GM19467 (cell line): Measurements from ENCODE around the gene KCNJ15.
A peak's percentile ranks its signal among the peaks of the same experiment; 100 is the strongest.
"Not testable (repeated sequence)": the region's sequence is repeated elsewhere in the genome, so short reads cannot be mapped to it uniquely, and the experiment has no call there.

Experiments used
- ATAC-seq: cut with Tn5 transposase; IDR thresholded peaks from one replicate; pipeline ENCODE4 v1.9.1; 2021; ENCODE audit warnings: mild to moderate bottlenecking, moderate library complexity; ENCODE audit not compliant: unreplicated experiment

Gene KCNJ15

GRCh38 chr21:38256599-38257302, at the start of gene KCNJ15:
Gene KCNJ15 (plus strand): TSS chr21:38256991. CDS start chr21:38299262, 42,271 bp downstream.
- no peak for ATAC-seq

- no peak for ATAC-seq
These were observed 48.7 kb upstream of the KCNJ15 start for GRCh38 chr21:38208118-38208517.

DNA sequence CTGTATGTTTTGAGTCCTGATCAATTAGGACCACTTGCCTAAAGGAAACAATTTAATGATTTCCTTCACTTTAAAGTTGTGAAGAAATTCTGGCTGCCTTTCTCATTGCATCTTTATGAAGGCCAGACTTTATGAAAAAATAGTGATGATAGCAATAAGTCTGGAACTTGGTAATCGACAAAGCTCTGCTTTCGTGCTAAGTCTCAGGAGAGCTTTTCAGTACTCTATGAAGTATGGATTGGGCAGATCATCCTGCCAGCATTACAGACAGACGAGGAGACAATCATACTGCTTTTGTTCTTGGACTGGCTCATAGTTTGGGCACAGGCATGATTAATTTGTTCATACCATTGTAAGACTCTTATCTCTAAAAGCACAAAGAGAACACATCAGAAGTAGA, 45.5 kb upstream of the KCNJ15 start:
- ATAC-seq: no peak

GRCh38 chr21:38212706-38213105, 44.1 kb upstream of the KCNJ15 start:
- ATAC-seq: no peak

- ATAC-seq: no peak
These were observed 37.7 kb upstream of the KCNJ15 start for GRCh38 chr21:38219049-38219628.

DNA sequence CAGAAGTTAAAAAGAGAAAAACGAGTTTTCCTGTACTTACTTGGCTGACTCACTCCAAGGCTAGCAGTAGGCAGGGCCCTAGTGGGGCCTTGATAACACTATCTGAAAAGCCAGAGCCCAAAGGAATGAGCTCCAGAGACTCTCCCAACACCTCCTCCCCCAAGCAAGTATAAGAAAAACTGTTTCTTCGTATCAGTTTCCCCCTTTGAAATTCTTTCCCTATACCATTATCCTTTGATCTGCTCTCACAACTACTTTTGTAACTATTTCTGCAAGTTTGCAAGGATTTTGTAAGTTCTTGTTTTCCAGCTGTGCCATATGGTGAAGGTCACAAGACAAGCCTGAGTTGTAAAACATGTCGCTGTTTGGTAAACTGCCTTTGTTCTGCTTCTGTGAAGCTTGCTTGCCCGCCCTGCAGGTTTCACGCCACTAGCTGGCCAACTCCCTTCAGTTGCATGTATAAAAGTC, 36.5 kb upstream of the KCNJ15 start:
- no peak for ATAC-seq

DNA sequence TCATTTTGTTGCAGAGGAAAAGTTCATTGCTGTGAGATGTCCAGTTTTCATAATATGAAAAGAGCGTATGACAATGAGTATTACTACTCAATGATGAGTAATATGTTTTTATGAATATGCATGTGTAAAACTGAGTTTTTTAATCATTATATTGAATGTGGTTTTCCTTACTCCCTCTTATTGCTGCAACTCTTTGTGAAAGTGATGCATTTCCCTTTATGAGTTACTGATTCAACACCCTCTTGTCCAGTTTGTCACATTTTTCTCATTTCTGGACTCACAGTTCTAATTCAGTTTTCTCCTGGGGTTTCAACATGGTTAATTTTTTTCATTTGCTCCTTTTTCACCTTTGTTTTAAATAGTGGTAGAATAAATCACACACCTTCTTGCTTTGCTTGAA, 35.2 kb upstream of the KCNJ15 start:
- ATAC-seq: peak; percentile 78

DNA sequence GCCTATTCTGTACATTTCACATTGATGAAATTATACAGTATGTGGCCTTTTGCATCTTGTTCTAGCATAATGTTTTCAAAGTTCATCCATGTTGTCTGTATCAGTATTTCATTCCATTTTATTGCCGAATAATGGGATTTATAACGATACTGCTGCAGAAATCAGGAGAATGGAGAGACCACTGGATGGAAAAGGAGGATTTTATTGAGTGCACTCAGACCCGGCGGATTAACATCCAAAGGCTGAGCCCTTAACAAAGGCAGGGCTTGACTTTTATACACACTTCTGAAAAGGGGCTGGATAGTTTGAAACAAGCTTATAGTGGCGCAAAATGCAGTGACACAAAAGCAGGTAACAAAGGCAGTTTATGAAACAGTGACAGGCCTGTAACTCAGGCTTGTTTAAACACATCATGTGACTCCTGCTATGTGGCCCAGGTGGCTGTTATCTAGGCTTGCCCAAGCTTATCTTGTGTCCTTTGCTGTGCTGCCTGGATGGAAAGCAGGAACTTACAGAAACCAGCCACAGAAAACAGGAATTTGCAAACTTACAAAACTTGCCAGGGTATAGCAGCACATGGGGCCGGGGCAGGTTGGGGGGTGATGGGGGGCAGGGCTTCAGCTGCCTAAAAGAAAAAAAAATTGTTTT, 32.8 kb upstream of the KCNJ15 start:
- ATAC-seq: no peak

GRCh38 chr21:38227401-38227800, 29.4 kb upstream of the KCNJ15 start:
- no peak for ATAC-seq

- no peak for ATAC-seq
These were observed 28.7 kb upstream of the KCNJ15 start for GRCh38 chr21:38228115-38228514.

- ATAC-seq: no peak
These were observed 28.3 kb upstream of the KCNJ15 start for GRCh38 chr21:38228537-38228936.

GRCh38 chr21:38229260-38229877, 27.4 kb upstream of the KCNJ15 start:
- no peak for ATAC-seq

GRCh38 chr21:38234395-38235142, 22.2 kb upstream of the KCNJ15 start:
- no peak for ATAC-seq

DNA sequence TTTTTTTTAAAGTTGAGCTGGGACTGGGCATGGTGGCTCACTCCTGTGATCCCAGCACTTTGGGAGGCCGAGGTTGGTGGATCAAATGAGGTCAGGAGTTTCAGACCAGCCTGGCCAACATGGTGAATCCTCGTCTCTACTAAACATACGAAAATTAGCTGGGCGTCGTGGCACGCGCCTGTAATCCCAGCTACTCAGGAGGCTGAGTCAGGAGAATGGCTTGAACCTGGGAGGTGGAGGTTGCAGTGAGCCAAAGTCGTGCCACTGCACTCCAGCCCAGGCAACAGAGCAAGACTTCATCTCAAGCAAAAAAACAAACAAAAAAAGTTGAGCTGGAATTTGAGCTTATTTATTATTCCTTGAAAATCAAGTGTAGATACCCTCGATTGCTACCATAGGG, 21.5 kb upstream of the KCNJ15 start:
- not testable (repeated sequence) for ATAC-seq

- no peak for ATAC-seq
These were observed 20.6 kb upstream of the KCNJ15 start for GRCh38 chr21:38236232-38236631.

- ATAC-seq: no peak
These were observed 17.1 kb upstream of the KCNJ15 start for GRCh38 chr21:38239672-38240071.

- no peak for ATAC-seq
These were observed 16.7 kb upstream of the KCNJ15 start for GRCh38 chr21:38240129-38240528.

DNA sequence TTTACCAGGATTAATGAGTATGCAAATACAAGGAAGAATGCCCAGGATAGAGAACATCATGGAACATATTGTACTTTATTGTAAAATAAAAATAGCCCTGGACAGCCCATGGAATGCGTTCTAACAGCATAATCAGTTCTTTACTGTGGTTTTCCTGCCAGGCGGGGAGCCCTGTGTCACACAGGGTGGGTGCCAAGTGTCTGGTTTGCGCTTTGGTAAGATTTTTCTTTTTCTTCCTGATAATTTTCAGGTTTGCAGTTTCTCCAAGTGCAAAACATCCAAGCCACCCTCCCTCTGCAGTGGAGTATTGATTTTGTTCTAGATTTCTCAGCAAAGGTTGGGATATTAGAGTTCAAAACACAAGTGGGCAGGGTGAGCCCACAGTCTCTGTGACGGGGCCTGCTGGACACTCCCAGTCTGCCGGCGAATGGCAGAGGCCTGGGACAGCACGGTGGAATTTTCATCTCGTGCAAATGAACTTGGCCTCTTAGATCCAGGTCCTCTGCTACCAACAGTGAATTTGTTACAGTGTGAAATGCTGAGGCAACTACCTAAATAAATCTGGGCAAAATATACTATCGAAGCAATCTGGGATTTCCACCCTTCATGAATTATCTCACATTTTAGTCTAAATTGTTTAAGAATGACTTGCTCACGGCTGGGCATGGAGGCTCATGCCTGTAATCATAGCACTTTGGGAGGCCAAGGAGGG, 15.6 kb upstream of the KCNJ15 start:
- no peak for ATAC-seq

DNA sequence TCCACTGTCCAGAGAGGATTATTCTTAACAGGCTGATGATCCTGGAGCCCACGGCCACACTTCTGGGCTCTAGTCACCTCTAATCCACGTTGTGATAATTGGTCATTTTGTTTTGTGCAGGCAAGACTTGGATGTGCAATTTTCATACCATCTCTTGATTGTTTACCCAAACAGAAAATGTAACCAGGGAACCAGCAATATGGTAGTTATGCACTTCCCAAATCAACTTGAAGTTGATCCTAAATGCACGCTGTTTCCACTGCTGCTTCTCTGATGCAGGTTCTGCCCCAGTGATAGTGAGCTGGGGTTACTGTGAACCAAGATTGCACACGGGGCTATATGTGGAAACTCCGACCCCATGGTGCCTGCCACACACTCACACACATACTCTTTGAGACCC, 14.7 kb upstream of the KCNJ15 start:
- ATAC-seq: no peak

GRCh38 chr21:38243732-38244406, 12.9 kb upstream of the KCNJ15 start:
- ATAC-seq: no peak
